ENCODE data around the gene AQP12A. TPM values are rescaled to one million over a fixed set of nuclear protein-coding genes. Genes with fewer than 3 reads are reported as not detected.

The AQP12A gene
- total and polyA plus RNA-seq, 7 donors, result 3.0 to 7.4 TPM; not detected in 5

DNA sequence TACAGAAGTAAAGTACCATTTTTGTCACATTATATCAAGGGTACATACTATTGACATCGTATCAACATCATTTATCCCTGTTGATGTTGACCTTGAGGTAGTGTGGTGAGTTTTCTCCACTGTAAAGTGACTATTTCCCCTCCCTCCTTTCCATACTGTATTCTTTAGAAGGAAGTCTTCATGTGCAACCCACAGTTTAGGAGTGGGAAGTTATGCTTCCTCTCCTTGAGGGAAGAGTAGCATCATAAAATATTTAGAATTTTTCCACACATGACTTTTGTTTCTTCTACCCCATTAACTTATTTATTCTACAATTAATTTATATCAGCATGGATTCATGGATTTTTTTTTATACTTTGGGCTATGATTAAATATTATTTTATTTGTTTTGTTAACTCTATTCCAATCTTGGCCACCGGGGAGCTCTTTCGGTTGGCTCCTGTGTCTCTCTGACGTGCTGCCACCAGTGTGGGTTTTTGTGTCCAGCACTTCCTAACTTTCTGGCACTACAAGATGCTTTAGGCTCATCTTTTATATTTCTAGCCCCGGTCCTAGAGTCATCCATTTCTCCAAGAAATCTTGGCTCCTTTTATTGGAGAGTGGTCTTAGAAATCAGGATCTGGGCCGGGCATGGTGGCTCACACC, 28.0 kb upstream of the AQP12A start:
- WGBS, 2 donors, result 76 to 77% methylated on average over 6 of the region's 6 CpGs
- peak; percentile 18 for DNase-seq
- H3K27me3 ChIP-seq, result peaks cover 0 to 8% (median 0%) of the 10 kb centered on the region in 3 donors
- TF ChIP-seq CTCF (IDR thresholded peaks at IDR 0.05) (no peak), POLR2AphosphoS5 (IDR thresholded peaks at IDR 0.05) (no peak), POLR2A (IDR thresholded peaks at IDR 0.05) (no peak), EP300 (IDR thresholded peaks at IDR 0.05) (no peak)
- intact Hi-C loops (cut with DNase I), result no loop called here
- H3K4me1 ChIP-seq, result no peaks in the 10 kb centered on the region
- no peak overlapping the region for H3K4me3 ChIP-seq
- no peaks in the 10 kb centered on the region for H3K36me3 ChIP-seq
- peaks cover 0 to 10% (median 3%) of the 10 kb centered on the region in 4 donors for H3K9me3 ChIP-seq
- H3K27ac ChIP-seq, result no peak overlapping the region

DNA sequence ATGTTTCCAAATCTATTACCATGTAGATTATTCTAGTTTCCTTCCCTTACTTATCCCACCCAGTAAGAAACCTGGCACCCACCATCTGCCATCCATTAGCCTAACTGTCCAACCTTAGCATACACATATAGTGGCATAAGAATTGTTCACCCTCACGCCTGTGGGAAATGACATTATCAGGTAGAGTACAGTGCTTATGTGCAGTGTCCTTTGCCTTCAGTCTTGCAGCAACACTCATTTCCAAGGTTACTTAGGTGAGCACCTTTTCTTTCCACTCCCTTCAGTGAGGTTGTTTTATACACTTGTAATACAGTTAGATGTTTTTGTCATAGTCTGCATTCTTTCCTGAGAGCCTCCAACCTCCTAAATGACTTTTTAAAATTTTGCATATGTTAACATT, 27.0 kb upstream of the AQP12A start:
- 88 to 89% methylated on average over 1 of the region's 1 CpG for WGBS, 2 donors

DNA sequence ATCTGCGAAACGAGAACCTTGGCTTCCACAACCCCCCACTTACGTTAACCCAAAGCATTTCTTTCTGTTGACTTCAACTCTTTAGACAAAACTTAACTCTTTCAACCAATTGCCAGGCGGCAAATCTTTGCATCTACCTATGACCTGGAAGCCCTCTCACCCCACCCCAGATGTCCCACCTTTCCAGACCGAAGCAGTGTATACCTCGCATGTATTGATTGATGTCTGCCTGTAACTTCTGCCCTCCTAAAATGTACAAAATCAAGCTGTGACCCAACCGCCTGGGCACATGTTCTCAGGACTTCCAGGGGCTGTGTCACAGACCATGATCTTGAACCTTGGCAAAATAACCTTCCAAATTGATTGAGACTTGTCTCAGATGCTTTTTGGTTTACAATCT, 21.3 kb upstream of the AQP12A start:
- Histone ChIP-seq H3K4me3 (no peak overlapping the region), H3K27me3 (peaks cover 10 to 40% (median 17%) of the 10 kb centered on the region in 3 donors), H3K36me3 (no peaks in the 10 kb centered on the region), H3K9me3 (peaks cover 0 to 2% (median 0%) of the 10 kb centered on the region in 4 donors), H3K27ac (no peak overlapping the region), H3K4me1 (no peaks in the 10 kb centered on the region)
- WGBS, 2 donors, result 66 to 73% methylated on average over 7 of the region's 7 CpGs
- no peak for TF ChIP-seq POLR2A (IDR thresholded peaks at IDR 0.05)
- no peak for TF ChIP-seq EP300 (IDR thresholded peaks at IDR 0.05)
- no peak for TF ChIP-seq POLR2AphosphoS5 (IDR thresholded peaks at IDR 0.05)
- TF ChIP-seq CTCF (IDR thresholded peaks at IDR 0.05), result no peak
- intact Hi-C loops (cut with DNase I), result no loop called here
- DNase-seq, result no peak

More for the DNA sequence above, 27.0 kb upstream of the AQP12A start:
- Histone ChIP-seq H3K4me1 (no peaks in the 10 kb centered on the region), H3K4me3 (no peak overlapping the region), H3K27me3 (peaks cover 0 to 8% (median 0%) of the 10 kb centered on the region in 3 donors), H3K36me3 (no peaks in the 10 kb centered on the region), H3K9me3 (peaks cover 0 to 10% (median 3%) of the 10 kb centered on the region in 4 donors), H3K27ac (no peak overlapping the region)
- intact Hi-C loops (cut with DNase I), result no loop called here
- no peak for TF ChIP-seq POLR2AphosphoS5 (IDR thresholded peaks at IDR 0.05)
- no peak for TF ChIP-seq EP300 (IDR thresholded peaks at IDR 0.05)
- no peak for TF ChIP-seq CTCF (IDR thresholded peaks at IDR 0.05)
- TF ChIP-seq POLR2A (IDR thresholded peaks at IDR 0.05), result no peak
- DNase-seq, result no peak

GRCh38 chr2:240670950-240671349, 20.7 kb upstream of the AQP12A start:
- TF ChIP-seq EP300 (IDR thresholded peaks at IDR 0.05) (no peak), POLR2AphosphoS5 (IDR thresholded peaks at IDR 0.05) (no peak), POLR2A (IDR thresholded peaks at IDR 0.05) (no peak), CTCF (IDR thresholded peaks at IDR 0.05) (no peak)
- no peak for DNase-seq

More at GRCh38 chr2:240670950-240671349, 20.7 kb upstream of the AQP12A start:
- Histone ChIP-seq H3K27ac (no peak overlapping the region), H3K27me3 (peaks cover 10 to 39% (median 17%) of the 10 kb centered on the region in 3 donors), H3K4me3 (no peak overlapping the region), H3K36me3 (no peaks in the 10 kb centered on the region), H3K9me3 (no peaks in the 10 kb centered on the region), H3K4me1 (no peaks in the 10 kb centered on the region)
- 72 to 77% methylated on average over 4 of the region's 4 CpGs for WGBS, 2 donors
- intact Hi-C loops (cut with DNase I), result no loop called here

Measured in sigmoid colon (tissue), 7 donors.